ENCODE results near the gene PFKM.

DNA sequence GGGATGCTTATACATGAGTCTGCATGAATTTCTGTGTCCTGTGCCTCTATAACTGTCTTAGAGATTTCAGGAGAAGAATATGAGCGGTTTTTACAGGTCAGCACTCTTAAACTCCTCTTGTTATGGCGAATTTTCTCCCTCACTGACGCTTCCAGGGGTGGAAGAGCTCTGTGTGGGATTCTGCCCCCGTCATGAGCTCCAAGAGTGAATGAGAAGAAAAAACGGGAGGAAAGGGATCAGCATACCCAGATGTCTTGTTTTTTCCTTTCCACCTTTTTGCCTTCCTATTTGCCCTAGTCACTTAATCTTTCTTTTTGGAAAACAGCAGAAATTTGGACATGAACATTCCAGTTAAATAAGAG, 651 bp downstream of the PFKM start:
- TF ChIP-seq, protein P1, sequence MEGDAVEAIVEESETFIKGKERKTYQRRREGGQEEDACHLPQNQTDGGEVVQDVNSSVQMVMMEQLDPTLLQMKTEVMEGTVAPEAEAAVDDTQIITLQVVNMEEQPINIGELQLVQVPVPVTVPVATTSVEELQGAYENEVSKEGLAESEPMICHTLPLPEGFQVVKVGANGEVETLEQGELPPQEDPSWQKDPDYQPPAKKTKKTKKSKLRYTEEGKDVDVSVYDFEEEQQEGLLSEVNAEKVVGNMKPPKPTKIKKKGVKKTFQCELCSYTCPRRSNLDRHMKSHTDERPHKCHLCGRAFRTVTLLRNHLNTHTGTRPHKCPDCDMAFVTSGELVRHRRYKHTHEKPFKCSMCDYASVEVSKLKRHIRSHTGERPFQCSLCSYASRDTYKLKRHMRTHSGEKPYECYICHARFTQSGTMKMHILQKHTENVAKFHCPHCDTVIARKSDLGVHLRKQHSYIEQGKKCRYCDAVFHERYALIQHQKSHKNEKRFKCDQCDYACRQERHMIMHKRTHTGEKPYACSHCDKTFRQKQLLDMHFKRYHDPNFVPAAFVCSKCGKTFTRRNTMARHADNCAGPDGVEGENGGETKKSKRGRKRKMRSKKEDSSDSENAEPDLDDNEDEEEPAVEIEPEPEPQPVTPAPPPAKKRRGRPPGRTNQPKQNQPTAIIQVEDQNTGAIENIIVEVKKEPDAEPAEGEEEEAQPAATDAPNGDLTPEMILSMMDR (IDR thresholded peaks at IDR 0.05): no peak
- TF ChIP-seq POLR2A (IDR thresholded peaks at IDR 0.05): no peak
